Osteocyte (in vitro differentiated cells): Measurements from ENCODE around the gene METTL4. TPM values are rescaled to one million over a fixed set of nuclear protein-coding genes. Genes with fewer than 3 reads are reported as not detected.
"Not testable (repeated sequence)": the region's sequence is repeated elsewhere in the genome, so short reads cannot be mapped to it uniquely, and the experiment has no call there.

Experiments used
- DNase-seq: peaks from one replicate; pipeline ENCODE4 v3.0.0; 2021; ENCODE audit warnings: mixed read lengths; ENCODE audit not compliant: unreplicated experiment; ENCODE audit errors: extremely low spot score
- H3K27ac Mint-ChIP-seq: one replicate; pipeline ENCODE4 v1.8.0; 2021; ENCODE audit warnings: mild to moderate bottlenecking, mixed read lengths; ENCODE audit not compliant: unreplicated experiment
- H3K27me3 Mint-ChIP-seq: one replicate; pipeline ENCODE4 v1.8.0; 2021; ENCODE audit warnings: mixed read lengths; ENCODE audit not compliant: unreplicated experiment
- H3K36me3 Mint-ChIP-seq: one replicate; pipeline ENCODE4 v1.8.0; 2021; ENCODE audit warnings: mixed read lengths; ENCODE audit not compliant: unreplicated experiment
- H3K4me1 Mint-ChIP-seq: one replicate; pipeline ENCODE4 v1.8.0; 2021; ENCODE audit warnings: mixed read lengths; ENCODE audit not compliant: unreplicated experiment
- H3K4me3 Mint-ChIP-seq: one replicate; pipeline ENCODE4 v1.8.0; 2021; ENCODE audit warnings: mild to moderate bottlenecking, moderate library complexity, mixed read lengths; ENCODE audit not compliant: unreplicated experiment
- H3K9me3 Mint-ChIP-seq: one replicate; pipeline ENCODE4 v1.8.0; 2021; ENCODE audit warnings: mixed read lengths; ENCODE audit not compliant: unreplicated experiment
- CTCF ChIP-seq: fragments of 200-600 bp; sonication (generic); IDR thresholded peaks from 2 replicates; pipeline ENCODE4 v1.5.0; 2021; ENCODE audit warnings: antibody characterized with exemption, mild to moderate bottlenecking, moderate library complexity
- total RNA-seq: library from RNA; stranded (reverse); gene quantifications from 2 replicates; pipeline ENCODE4 v1.2.1, GENCODE V29; 2021

METTL4 gene
- total RNA-seq, 1 donor from 2014 or later, result 10.8 TPM

DNA sequence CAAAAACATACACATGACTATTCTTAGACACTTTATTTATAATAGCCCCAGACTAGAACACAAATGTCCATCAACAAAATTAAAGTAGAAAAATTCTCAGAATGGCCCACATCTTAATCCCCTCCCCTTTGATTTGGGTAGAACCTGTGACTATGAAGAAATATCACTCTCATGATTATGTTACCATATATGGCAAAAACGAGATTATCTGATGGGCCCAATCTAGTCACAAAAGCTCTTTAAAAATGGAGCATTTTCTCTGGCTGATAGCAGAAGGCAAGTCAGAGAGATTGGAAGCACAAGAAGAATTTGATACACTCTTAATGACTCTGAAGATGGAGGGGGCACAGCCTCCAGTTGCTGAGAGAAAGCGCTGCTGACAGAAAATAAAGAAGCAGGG is 39.6 kb downstream of the METTL4 start:
- no peak for TF ChIP-seq CTCF
- no peak overlapping the region for H3K4me3 Mint-ChIP-seq
- H3K36me3 Mint-ChIP-seq, result peaks cover 22% of the 10 kb centered on the region
- no peaks in the 10 kb centered on the region for H3K9me3 Mint-ChIP-seq
- H3K27me3 Mint-ChIP-seq, result no peaks in the 10 kb centered on the region
- no peak for DNase-seq
- no peak overlapping the region for H3K27ac Mint-ChIP-seq
- H3K4me1 Mint-ChIP-seq, result peaks cover 11% of the 10 kb centered on the region

DNA sequence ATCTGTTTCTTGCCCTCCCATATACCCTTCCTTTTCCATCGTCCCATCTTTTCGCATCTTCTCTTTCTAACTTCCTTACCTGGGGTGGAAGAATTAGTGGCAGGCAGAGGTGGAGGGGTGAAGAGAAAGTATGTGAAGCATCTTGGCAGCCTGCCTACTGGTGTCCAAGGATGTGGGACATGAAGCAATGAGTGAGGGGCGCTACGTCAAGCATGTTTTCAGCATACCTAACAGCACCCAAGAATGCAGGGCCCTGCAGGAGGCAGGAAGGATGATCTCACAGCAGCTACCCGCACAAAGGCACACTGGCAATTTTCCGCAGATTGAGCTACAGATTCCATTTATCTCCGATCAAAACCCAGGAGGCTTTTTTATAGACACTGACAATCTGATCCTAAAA is 42.2 kb downstream of the METTL4 start:
- no peak for TF ChIP-seq CTCF
- no peak overlapping the region for H3K27ac Mint-ChIP-seq
- DNase-seq, result no peak
- H3K9me3 Mint-ChIP-seq, result no peaks in the 10 kb centered on the region
- peaks cover 4% of the 10 kb centered on the region for H3K4me1 Mint-ChIP-seq
- H3K4me3 Mint-ChIP-seq, result no peak overlapping the region
- no peaks in the 10 kb centered on the region for H3K27me3 Mint-ChIP-seq
- peaks cover 16% of the 10 kb centered on the region for H3K36me3 Mint-ChIP-seq

DNA sequence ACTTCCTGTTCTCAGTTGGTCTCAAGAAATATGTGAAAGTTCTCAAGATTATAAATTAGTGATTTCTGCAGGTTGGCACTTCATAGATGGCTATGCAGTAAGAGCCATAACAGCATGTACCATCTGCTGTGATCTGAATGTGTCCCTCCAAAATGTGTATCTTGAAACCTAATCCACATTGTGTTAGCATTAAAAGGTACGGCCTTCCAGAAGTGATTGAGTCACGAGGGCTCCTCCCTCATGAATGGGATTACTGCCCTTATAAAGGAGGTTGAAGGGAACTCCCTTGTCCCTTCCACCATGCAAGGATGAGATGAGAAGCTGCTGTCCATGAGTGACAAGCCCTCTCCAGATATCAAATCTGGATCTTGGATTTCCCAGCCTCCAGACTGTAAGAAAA is 45.0 kb downstream of the METTL4 start:
- peaks cover 4% of the 10 kb centered on the region for H3K36me3 Mint-ChIP-seq
- DNase-seq, result no peak
- no peak for TF ChIP-seq CTCF
- no peaks in the 10 kb centered on the region for H3K9me3 Mint-ChIP-seq
- no peak overlapping the region for H3K4me3 Mint-ChIP-seq
- H3K4me1 Mint-ChIP-seq, result peaks cover 4% of the 10 kb centered on the region
- no peak overlapping the region for H3K27ac Mint-ChIP-seq
- H3K27me3 Mint-ChIP-seq, result no peaks in the 10 kb centered on the region

DNA sequence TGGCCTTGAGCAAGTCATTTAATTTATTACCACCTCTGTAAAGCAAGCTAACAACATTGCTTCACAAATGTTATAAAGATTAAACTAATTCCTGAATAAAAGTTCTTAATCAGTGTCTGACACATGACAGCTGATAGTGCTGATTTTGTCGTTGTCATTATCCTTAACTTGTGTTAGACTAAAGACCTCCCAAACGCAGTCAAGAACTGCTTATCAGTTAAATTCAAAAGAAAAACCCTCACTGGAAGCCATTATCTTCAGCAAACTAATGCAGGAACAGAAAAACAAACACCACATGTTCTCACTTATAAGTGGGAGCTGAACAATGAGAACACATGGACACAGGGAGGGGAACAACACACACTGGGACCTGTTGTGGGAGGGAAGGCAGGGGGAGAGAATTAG is 46.5 kb downstream of the METTL4 start:
- not testable (repeated sequence) for H3K27ac Mint-ChIP-seq, H3K4me1 Mint-ChIP-seq, H3K27me3 Mint-ChIP-seq, H3K4me3 Mint-ChIP-seq, H3K9me3 Mint-ChIP-seq, H3K36me3 Mint-ChIP-seq, DNase-seq

DNA sequence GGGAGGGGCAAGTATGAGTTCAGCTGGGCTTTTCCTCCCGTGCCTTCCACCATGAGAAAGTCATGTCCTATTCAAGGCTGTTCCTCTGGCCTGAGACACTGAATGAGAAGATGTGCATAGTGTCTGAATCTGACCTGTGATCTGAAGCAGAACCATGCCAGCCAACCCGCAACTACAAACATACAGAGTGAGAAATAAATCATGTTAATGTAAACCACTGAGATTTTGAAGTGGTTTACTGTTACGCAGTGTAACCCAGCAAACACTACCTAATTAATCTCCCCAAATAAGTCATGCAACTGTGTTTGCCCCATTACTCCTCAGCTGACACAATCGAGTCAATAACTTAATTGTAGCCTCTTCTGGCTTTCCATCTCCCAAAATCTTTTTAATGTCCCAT is 49.2 kb downstream of the METTL4 start:
- Mint-ChIP-seq H3K27me3 (no peaks in the 10 kb centered on the region), H3K36me3 (no peaks in the 10 kb centered on the region), H3K9me3 (no peaks in the 10 kb centered on the region), H3K4me3 (no peak overlapping the region), H3K27ac (no peak overlapping the region), H3K4me1 (no peaks in the 10 kb centered on the region)
- TF ChIP-seq CTCF, result no peak
- DNase-seq, result no peak

DNA sequence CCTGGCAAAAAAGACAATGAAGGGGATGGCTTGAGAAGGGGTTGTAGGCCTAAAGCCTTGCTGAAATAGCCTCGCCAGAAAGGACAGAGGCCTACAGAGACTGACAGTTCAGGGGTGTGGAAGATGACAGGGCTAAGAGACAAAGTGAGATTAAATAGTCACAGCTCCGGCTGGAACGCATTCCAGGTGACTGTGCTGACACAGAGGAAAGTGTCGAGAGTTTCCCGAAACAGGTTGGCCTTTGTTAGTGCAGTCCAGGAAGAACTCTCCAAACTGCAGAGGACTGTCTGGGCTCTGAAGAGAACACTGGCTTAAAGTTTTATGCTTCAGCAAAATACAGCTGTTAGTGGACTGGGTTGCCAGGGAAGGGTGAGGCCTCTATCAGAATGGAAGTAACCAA is 52.8 kb downstream of the METTL4 start:
- Mint-ChIP-seq H3K36me3 (no peaks in the 10 kb centered on the region), H3K4me3 (no peak overlapping the region), H3K27me3 (no peaks in the 10 kb centered on the region), H3K27ac (no peak overlapping the region), H3K9me3 (no peaks in the 10 kb centered on the region), H3K4me1 (peaks cover 29% of the 10 kb centered on the region)
- no peak for TF ChIP-seq CTCF
- no peak for DNase-seq
